Astrocyte of the cerebellum (primary cell): ENCODE results near the gene KATNB1.

Experiments
- DNase-seq: peaks from one replicate; pipeline ENCODE4 v3.0.0-alpha.2; 2011; ENCODE audit warnings: low read depth
- H3K4me3 ChIP-seq: 2 replicates; pipeline ENCODE4 v1.5.1; 2011; ENCODE audit warnings: mild to moderate bottlenecking, low read depth, low read length, moderate library complexity
- in situ Hi-C: cut with HindIII; loops from 2 replicates; pipeline ENCODE4 v1.10.0; 2017; ENCODE audit warnings: low sequenced_read_pairs
- TF ChIP-seq, protein P1 (sequence below): IDR thresholded peaks from 2 replicates; pipeline ENCODE4 v1.5.1; 2012; ENCODE audit warnings: low read length, low read depth, moderate library complexity, mild to moderate bottlenecking; ENCODE audit errors: missing control alignments

KATNB1 gene

DNA sequence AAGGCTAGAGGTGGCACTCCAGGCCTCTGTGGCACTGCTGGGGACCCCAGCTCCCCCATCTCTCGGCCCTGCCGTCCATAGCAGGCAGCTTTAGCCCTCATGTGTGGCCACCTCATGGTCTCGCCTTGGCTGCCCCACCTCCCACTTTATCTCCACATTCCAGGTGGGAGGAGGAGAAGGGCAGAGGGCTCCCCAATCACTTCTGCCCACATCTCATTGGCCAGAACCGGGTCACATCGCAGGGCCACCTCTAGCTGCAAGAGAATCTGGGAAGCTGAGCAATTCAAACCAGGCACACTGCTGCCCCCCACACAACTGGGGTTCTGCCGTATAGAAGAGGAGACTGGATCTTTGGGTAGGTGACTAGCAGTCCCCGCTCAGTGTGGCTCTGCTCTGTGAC lies 39.3 kb upstream of the KATNB1 start:
- TF ChIP-seq, protein P1, sequence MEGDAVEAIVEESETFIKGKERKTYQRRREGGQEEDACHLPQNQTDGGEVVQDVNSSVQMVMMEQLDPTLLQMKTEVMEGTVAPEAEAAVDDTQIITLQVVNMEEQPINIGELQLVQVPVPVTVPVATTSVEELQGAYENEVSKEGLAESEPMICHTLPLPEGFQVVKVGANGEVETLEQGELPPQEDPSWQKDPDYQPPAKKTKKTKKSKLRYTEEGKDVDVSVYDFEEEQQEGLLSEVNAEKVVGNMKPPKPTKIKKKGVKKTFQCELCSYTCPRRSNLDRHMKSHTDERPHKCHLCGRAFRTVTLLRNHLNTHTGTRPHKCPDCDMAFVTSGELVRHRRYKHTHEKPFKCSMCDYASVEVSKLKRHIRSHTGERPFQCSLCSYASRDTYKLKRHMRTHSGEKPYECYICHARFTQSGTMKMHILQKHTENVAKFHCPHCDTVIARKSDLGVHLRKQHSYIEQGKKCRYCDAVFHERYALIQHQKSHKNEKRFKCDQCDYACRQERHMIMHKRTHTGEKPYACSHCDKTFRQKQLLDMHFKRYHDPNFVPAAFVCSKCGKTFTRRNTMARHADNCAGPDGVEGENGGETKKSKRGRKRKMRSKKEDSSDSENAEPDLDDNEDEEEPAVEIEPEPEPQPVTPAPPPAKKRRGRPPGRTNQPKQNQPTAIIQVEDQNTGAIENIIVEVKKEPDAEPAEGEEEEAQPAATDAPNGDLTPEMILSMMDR: no peak
- DNase-seq: no peak
- in situ Hi-C loops: no loop called here
- H3K4me3 ChIP-seq: no peak overlapping the region

DNA sequence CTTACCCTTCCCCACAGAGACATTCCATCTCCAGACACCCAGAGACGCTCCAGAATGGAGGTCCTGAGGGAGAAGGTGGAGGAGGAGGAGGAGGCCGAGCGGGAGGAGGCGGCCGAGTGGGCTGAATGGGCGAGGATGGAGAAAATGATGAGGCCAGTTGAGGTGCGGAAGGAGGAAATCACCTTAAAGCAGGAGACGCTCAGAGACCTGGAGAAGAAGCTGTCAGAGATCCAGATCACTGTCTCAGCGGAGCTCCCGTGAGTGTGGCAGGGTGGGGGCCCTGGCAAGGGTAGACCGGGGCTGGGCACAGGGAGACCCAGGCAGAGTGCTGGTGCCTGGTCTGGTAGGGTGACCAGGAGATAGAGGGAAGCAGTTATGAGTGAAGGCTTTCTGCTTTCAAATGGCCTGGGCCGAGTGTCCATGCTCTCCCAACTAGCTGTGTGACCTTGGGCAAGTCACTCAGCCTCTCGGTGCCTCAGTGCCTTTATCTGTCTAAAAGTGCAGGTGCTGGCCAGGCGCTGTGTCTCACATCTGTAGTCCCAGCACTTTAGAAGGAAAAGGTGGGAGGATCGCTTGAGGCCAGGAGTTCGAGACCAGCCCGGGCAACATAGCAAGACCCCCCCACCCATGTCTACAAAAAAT lies 37.6 kb upstream of the KATNB1 start:
- in situ Hi-C loops: no loop called here
- TF ChIP-seq, protein P1: no peak
- no peak overlapping the region for H3K4me3 ChIP-seq
- no peak for DNase-seq

DNA sequence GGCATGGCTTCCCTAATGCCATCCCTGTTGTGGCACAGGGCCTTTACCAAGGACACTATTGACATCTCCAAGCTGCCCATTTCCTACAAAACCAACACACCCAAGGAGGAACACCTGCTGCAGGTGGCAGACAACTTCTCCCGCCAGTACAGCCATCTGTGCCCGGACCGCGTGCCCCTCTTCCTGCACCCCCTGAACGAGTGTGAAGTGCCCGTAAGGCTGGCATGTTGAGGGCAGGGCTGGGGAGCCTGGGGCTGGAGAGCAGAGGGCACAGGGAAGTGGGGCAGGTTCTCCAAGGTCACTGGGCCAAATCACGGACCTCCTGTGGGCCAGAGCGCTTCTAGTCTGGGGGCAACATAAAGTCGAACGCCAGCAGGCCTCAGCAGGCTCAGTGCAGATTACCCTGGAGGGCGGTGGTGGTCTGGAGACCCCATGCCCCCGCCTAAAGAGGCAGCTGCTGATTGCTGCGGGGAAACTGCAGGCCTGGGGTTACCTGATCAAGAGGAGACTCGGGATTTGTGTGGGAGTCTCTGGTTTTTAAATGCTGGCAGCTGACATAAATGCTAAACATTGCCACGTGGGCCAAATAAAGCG lies 36.7 kb upstream of the KATNB1 start:
- H3K4me3 ChIP-seq: no peak overlapping the region
- in situ Hi-C loops: no loop called here
- DNase-seq: no peak
- TF ChIP-seq, protein P1: no peak

DNA sequence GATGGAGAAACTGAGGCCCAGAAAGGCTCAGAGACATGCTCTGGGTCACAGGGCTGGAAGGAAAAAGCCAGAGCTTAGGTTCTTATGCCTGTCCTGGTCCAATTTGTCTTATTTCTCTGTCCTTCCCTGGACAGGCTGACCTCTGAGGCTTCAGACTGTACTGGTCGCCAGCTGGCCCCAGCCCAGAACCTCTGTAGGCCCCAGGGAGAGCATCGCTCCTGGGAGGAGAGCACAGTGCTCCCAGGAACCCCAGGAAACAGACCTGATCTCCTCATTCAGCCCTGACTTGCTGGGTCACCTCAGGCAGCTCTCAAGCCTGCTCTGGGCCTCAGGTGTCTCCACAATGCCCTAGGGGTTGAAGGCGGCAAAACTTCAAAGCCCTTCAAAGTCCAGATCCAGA lies 36.1 kb upstream of the KATNB1 start:
- in situ Hi-C loops: no loop called here
- TF ChIP-seq, protein P1: no peak
- no peak for DNase-seq
- no peak overlapping the region for H3K4me3 ChIP-seq

DNA sequence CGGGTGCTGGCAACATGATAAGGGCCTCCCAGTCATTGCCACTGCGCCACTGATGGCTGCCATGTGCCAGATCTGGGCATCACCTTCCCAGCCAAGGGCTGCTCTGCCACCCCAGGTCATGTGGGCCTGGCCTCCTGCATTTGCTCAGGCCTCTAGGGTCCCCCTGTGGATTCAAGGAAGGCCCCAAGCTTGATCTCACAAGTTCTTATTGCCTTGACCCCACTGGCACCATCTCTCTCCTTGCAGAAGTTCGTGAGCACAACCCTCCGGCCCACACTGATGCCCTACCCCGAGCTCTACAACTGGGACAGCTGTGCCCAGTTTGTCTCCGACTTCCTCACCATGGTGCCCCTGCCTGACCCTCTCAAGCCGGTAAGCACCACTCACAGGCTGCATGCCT lies 35.7 kb upstream of the KATNB1 start:
- no peak overlapping the region for H3K4me3 ChIP-seq
- no peak for DNase-seq
- TF ChIP-seq, protein P1: no peak
- in situ Hi-C loops: no loop called here

DNA sequence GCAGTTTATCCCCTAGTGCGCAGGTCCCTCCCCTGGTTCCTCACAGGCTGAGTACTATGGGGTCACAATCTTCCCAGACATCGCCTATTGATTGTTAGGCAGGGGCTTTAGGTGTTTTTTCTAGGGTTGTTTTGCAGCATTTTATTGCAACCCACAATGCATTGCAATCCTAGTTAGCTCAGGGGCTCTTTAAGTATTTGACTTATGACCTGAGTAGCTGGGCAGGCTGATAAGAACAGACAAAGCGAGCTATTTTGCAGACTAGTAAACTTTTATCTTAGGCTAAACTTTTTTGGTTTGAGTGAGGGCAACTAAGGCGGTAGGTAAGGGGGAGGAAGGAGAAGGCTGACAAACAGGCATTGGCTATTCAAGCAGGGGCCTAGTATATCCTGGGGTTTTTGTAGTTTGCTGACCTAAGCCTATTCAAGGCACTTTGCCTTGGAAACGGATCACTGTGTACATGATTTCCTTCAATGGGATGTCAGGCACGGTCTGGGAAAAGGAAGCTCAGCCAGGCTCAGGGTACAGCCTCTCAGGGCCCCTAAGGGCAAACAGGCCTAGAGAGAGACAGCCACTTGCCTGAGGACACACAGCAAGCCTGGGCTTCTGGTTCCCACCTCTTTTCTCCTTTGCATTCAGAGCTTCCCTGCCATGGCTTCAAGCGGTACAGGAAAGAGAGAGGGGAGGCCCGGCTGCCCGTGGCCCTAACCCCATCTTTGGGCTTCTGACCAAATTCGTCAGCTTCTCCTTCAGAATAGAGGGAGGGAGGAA lies 34.6 kb upstream of the KATNB1 start:
- DNase-seq: no peak
- TF ChIP-seq, protein P1: no peak
- in situ Hi-C loops: no loop called here
- H3K4me3 ChIP-seq: no peak overlapping the region
